Gastrocnemius medialis (tissue), 4 donors: ENCODE data around the gene NINJ2. TPM values are rescaled to one million over a fixed set of nuclear protein-coding genes. Genes with fewer than 3 reads are reported as not detected.

Source experiments
- ATAC-seq, 2 donors: fragments of 150-250 bp; one replicate each; pipeline ENCODE4 v1.9.1; 2016
- DNase-seq, 2 donors: peaks; one replicate each; pipeline ENCODE4 v3.0.0-alpha.2; 2019
- H3K27ac ChIP-seq, 4 donors: fragments of 200-600 bp; sonication (generic); 1 replicate in 1 of 4; 2 replicates in 3 of 4; pipeline ENCODE4 v1.5.1; 2016 to 2018; ENCODE audit warnings: mild to moderate bottlenecking in 2 of 4, moderate library complexity in 1 of 4
- H3K27me3 ChIP-seq, 3 donors: fragments of 200-600 bp; sonication (generic) in 2 of 3; 1 replicate in 1 of 3; 2 replicates in 2 of 3; pipeline versions ENCODE4 v1.5.1 to v1.6.0; 2016 to 2019; ENCODE audit warnings: mild to moderate bottlenecking in 1 of 3, moderate library complexity in 1 of 3
- H3K36me3 ChIP-seq, 2 donors: fragments of 200-600 bp; sonication (generic) in 1 of 2; one replicate each; pipeline ENCODE4 v1.5.1; 2017 to 2018
- H3K4me1 ChIP-seq, 2 donors: fragments of 200-600 bp; sonication (generic) in 1 of 2; one replicate each; pipeline ENCODE4 v1.5.1; 2016 to 2017; ENCODE audit warnings: mild to moderate bottlenecking in 2 of 2
- H3K4me3 ChIP-seq, 4 donors: fragments of 200-600 bp; sonication (generic) in 3 of 4; 1 replicate in 1 of 4; 2 replicates in 3 of 4; pipeline ENCODE4 v1.5.1; 2016 to 2019; ENCODE audit warnings: mild to moderate bottlenecking in 2 of 4
- H3K9me3 ChIP-seq, 3 donors: fragments of 200-600 bp; sonication (generic) in 2 of 3; 1 replicate in 1 of 3; 2 replicates in 2 of 3; pipeline ENCODE4 v1.5.1; 2016 to 2019
- POLR2A ChIP-seq, 2 donors: fragments of 450-650 bp; IDR thresholded peaks; one replicate each; pipeline ENCODE4 v1.6.1; 2017; ENCODE audit warnings: antibody characterized with exemption in 2 of 2, mild to moderate bottlenecking in 2 of 2, moderate library complexity in 2 of 2
- in situ Hi-C, 4 donors: fragments of 200-750 bp; cut with MboI; loops; one replicate each; pipeline versions ENCODE4 v1.15.0 to v1.8.0; 2017; ENCODE audit warnings: low sequenced_read_pairs in 4 of 4
- intact Hi-C: fragments of 100-400 bp; cut with DNase I; formaldehyde crosslinking; loops from one replicate; pipeline ENCODE4 v1.15.1; 2023; ENCODE audit warnings: low total_unique reads
- total RNA-seq, 4 donors: library from RNA; depleted of rRNA; stranded (reverse); fragments of >200 nt; gene quantifications; one replicate each; pipeline versions ENCODE4 v1.1.0 to v1.2.3, GENCODE V29; 2016
- TF ChIP-seq, protein P1 (sequence below), 5 experiments: fragments of 450-650 bp in 3 of 5; fragments of 200-600 bp in 2 of 5; sonication (generic) in 2 of 5; IDR thresholded peaks in 4 of 5; conservative IDR thresholded peaks in 1 of 5; 1 replicate in 4 of 5; 2 replicates in 1 of 5; pipeline ENCODE4 v1.5.1; 2016 to 2019; ENCODE audit warnings: antibody characterized with exemption in 5 of 5, mild to moderate bottlenecking in 3 of 5, moderate library complexity in 3 of 5

NINJ2 gene
- total RNA-seq, 4 donors from 2014 or later: 12.0 to 106 (median 78.5) TPM

DNA sequence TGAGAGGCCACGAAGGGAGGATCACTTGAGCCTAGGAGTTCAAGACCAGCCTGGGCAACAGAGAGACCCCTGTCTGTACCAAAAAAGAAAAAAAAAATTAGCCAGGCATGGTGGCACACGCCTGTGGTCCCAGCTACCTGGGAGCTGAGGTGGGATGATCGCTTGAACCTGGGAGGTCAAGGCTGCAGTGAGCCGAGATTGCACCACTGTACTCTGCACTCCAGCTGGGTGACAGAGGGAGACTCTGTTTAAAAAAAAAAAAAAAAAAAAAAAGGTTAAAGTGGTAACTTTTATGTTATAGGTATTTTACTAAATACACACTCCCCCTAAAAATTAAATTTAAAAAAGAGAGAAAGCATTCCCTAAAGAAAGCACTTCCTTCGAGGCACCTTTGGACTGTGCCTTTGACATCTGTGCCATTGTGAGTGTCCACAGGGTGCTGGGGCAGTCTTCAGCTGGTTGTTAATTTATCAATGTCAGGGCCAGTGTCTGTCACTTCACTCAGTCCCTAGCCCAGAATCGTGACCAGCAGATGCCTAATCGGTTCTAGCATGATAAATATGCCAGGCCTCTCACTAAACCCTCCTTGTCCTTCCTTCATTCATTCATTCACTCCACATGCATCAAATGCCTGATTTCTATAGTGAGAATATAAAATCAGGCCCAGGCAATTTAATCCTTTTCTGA is 140.4 kb downstream of the NINJ2 start:
- no peaks in the 10 kb centered on the region for H3K9me3 ChIP-seq
- in situ Hi-C loops: no loop called here

DNA sequence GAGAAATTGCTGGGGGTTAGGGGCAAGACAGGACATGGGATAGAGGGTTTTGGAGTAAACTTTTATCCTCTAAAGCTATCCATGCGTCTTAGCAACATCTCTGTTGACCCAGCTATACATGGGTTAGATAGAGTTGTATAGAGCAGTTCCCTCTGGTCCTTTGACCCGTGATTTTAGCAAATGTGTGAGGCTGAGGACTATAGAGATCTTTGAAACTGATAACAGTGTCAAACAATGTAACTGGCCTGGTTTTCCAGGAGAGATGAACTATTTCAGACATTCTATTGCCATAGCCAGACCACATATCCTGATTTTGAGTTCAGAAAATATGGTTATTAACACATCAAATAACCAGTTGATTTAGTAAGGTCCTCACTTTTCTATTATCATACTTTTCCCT is 143.1 kb downstream of the NINJ2 start:
- intact Hi-C loops (no loop called here), in situ Hi-C loops (no loop called here)
- Histone ChIP-seq H3K36me3 (no peaks in the 10 kb centered on the region), H3K4me1 (no peaks in the 10 kb centered on the region), H3K4me3 (no peak overlapping the region), H3K27me3 (peaks cover 0 to 6% (median 4%) of the 10 kb centered on the region in 3 donors), H3K9me3 (no peaks in the 10 kb centered on the region), H3K27ac (no peak overlapping the region)
- TF ChIP-seq, protein P1, sequence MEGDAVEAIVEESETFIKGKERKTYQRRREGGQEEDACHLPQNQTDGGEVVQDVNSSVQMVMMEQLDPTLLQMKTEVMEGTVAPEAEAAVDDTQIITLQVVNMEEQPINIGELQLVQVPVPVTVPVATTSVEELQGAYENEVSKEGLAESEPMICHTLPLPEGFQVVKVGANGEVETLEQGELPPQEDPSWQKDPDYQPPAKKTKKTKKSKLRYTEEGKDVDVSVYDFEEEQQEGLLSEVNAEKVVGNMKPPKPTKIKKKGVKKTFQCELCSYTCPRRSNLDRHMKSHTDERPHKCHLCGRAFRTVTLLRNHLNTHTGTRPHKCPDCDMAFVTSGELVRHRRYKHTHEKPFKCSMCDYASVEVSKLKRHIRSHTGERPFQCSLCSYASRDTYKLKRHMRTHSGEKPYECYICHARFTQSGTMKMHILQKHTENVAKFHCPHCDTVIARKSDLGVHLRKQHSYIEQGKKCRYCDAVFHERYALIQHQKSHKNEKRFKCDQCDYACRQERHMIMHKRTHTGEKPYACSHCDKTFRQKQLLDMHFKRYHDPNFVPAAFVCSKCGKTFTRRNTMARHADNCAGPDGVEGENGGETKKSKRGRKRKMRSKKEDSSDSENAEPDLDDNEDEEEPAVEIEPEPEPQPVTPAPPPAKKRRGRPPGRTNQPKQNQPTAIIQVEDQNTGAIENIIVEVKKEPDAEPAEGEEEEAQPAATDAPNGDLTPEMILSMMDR (IDR thresholded peaks at IDR 0.05 in 4 of 5, conservative IDR thresholded peaks at IDR 0.05 in 1 of 5): no peak
- no peak for TF ChIP-seq POLR2A (IDR thresholded peaks at IDR 0.05)
- DNase-seq: no peak
- no peak for ATAC-seq

More for the DNA sequence above, 140.4 kb downstream of the NINJ2 start:
- no peak for ATAC-seq
- H3K36me3 ChIP-seq: no peaks in the 10 kb centered on the region
- TF ChIP-seq, protein P1 (IDR thresholded peaks at IDR 0.05 in 4 of 5, conservative IDR thresholded peaks at IDR 0.05 in 1 of 5): no peak
- TF ChIP-seq POLR2A (IDR thresholded peaks at IDR 0.05): no peak
- H3K27ac ChIP-seq: no peak overlapping the region
- DNase-seq: no peak
- intact Hi-C loops: no loop called here
- no peaks in the 10 kb centered on the region for H3K4me1 ChIP-seq
- H3K4me3 ChIP-seq: no peak overlapping the region
- H3K27me3 ChIP-seq: peaks cover 0 to 4% (median 3%) of the 10 kb centered on the region in 3 donors

DNA sequence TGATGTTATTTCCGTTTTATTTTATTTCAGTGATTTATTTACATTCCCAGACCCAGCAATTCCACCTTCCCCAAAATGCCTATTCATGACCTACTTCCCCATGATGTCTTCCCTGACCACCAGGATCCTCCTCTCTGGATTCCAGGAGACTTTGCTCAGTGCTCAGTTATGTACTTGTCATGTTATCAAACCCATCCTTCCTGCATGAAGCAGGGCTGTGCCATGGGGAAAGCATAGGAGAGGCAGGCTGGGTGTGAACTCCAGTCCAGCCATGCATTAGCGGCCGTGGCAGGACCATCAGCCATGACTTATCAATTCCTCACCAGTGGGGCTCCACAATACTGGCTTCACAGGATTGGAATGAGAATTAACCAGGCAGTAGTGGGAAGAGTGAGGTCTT is 145.7 kb downstream of the NINJ2 start:
- in situ Hi-C loops (no loop called here), intact Hi-C loops (no loop called here)
- no peaks in the 10 kb centered on the region for H3K36me3 ChIP-seq
- no peak for TF ChIP-seq POLR2A (IDR thresholded peaks at IDR 0.05)
- TF ChIP-seq, protein P1 (IDR thresholded peaks at IDR 0.05 in 4 of 5, conservative IDR thresholded peaks at IDR 0.05 in 1 of 5): no peak
- no peaks in the 10 kb centered on the region for H3K4me1 ChIP-seq
- DNase-seq (no peak), ATAC-seq (no peak)
- peaks cover 4 to 6% (median 4%) of the 10 kb centered on the region in 3 donors for H3K27me3 ChIP-seq
- no peak overlapping the region for H3K4me3 ChIP-seq
- no peaks in the 10 kb centered on the region for H3K9me3 ChIP-seq
- H3K27ac ChIP-seq: no peak overlapping the region

Other genes with a start within 250 kb of the NINJ2 start
- 1 to 10 TPM in 1 of 4 donors, under 1 TPM in 3; 0.20 to 1.9 (median 0.82) TPM for gene B4GALNT3, start 203.5 kb downstream of the NINJ2 start, total RNA-seq
- gene WNK1, start 89.1 kb upstream of the NINJ2 start, total RNA-seq: 100 to 1,000 TPM; 168 to 223 (median 204) TPM